ENCODE data around the gene STK32C.

- TF ChIP-seq CTCF (IDR thresholded peaks at IDR 0.05; ENCODE audit: insufficient read depth, low read length) (no peak), POLR2AphosphoS5 (IDR thresholded peaks at IDR 0.05; ENCODE audit: low read depth) (no peak)
- TF ChIP-seq, protein P1, sequence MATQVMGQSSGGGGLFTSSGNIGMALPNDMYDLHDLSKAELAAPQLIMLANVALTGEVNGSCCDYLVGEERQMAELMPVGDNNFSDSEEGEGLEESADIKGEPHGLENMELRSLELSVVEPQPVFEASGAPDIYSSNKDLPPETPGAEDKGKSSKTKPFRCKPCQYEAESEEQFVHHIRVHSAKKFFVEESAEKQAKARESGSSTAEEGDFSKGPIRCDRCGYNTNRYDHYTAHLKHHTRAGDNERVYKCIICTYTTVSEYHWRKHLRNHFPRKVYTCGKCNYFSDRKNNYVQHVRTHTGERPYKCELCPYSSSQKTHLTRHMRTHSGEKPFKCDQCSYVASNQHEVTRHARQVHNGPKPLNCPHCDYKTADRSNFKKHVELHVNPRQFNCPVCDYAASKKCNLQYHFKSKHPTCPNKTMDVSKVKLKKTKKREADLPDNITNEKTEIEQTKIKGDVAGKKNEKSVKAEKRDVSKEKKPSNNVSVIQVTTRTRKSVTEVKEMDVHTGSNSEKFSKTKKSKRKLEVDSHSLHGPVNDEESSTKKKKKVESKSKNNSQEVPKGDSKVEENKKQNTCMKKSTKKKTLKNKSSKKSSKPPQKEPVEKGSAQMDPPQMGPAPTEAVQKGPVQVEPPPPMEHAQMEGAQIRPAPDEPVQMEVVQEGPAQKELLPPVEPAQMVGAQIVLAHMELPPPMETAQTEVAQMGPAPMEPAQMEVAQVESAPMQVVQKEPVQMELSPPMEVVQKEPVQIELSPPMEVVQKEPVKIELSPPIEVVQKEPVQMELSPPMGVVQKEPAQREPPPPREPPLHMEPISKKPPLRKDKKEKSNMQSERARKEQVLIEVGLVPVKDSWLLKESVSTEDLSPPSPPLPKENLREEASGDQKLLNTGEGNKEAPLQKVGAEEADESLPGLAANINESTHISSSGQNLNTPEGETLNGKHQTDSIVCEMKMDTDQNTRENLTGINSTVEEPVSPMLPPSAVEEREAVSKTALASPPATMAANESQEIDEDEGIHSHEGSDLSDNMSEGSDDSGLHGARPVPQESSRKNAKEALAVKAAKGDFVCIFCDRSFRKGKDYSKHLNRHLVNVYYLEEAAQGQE (IDR thresholded peaks at IDR 0.05; ENCODE audit: insufficient replicate concordance, low read depth), result no peak
These were observed 113.0 kb downstream of the STK32C start for GRCh38 chr10:132194726-132195125.
